HG03135 (cell line): Measurements from ENCODE around the gene MIGA2.
A peak's percentile ranks its signal among the peaks of the same experiment; 100 is the strongest.
"Not testable (repeated sequence)": the region's sequence is repeated elsewhere in the genome, so short reads cannot be mapped to it uniquely, and the experiment has no call there.

ENCODE experiments used
- ATAC-seq: cut with Tn5 transposase; IDR thresholded peaks from one replicate; pipeline ENCODE4 v1.9.1; 2021; ENCODE audit warnings: mild to moderate bottlenecking, moderate library complexity; ENCODE audit not compliant: unreplicated experiment

Gene MIGA2

DNA sequence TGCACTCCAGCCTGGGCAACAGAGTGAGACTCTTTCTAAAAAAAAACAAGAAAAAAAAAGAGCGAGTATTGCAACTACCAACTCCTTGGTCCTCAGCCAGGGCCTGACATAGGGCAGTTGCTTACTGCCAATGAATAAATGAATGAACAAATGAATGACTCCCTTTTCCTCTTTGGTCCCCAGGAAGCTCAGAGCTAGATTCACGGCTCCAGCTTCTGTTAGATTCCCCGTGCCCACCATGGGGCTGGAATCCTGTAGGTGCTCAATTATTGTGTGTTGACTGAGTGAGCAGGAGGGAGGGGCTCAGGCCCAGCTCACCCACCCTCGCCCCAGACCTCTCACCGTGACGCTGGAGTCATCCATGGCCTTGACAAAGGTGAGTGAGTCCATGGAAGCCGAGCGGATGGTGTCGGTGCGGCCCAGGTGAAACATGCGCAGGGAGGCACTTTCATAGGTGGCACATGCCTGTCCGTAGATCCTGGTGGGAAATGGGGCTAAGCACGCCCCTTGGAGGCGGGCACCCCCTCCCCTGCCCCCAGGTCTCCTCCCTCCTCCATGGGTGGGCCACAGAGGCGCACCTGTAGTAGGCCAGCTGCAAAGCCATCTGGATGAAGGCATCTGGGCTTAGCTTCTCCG, 61.4 kb downstream of the MIGA2 start:
- no peak for ATAC-seq

DNA sequence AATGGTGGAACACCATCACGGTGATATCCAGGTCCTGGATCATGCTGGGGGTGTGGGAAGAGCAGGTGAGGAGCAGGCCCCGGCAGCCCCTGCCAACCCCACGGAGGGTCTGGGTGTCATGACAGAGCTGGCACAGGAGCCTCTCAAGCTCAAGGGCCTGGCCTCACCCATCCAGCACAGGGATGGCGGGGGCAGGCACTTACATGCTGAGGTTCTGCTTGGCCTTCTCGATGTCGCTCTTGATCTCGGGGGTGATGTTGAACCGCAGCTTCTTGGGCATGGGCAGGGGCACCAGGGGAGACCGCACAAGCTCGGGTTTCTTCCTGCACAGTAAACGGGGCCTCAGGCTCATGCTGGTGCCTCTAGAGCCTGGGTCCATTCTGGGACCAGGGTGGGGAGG, 61.9 kb downstream of the MIGA2 start:
- ATAC-seq = no peak

DNA sequence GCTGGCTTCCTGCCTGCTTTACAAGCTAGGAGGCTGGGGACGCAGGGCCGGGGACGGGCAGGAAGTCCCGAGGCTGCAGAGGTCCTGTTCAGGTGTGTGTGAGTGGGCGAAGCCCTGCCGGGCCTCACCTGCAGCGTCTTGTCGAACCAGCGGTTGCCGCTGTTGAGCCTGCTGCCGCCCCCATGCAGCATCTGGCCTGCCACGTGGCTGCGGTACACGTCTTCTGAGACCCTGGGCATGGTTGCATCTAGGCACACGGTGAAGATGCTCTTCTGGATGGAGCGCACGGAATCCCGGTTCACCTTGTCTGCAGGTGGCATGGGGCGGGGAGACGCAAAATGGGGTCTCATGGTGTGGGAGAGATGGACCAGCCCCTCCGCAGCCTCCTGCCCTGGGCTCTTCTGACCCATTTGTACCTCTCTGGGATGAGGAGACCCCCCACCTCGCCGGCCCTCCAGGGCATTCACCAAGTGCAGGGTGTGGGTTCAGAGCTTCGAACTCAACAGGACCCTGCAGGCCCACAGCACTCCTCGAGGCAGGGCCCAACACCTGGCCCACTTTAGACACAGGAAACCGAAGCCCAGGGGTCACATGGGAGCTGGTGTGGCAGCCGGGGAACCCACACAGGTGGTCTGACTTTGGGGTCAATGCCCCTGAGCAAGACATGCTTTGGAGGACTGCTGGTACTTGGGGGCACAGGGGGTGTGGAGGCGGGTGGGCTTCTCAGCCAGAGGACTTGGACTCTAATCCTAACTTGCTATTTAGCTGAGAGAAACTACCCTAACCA, 64.2 kb downstream of the MIGA2 start:
- ATAC-seq = no peak

DNA sequence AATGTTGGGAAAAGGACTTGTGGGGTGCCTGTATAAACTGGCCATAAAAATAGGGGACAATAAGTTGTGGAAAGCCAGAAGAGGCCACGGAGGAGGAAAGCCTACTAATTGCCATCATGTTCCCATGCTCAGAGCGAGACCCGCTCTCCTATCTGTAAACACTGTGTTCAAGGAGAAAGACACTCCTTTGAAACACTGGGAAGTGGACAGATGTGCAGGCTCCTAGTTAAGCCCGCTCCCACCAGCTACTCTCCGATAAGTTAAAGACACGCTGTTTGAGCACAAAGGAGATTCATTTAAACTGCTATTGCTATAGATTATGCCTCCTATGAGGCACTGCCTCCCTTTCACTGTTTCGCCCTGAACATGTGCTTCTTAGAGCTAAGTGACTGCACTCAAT, 64.9 kb downstream of the MIGA2 start:
- ATAC-seq = no peak

DNA sequence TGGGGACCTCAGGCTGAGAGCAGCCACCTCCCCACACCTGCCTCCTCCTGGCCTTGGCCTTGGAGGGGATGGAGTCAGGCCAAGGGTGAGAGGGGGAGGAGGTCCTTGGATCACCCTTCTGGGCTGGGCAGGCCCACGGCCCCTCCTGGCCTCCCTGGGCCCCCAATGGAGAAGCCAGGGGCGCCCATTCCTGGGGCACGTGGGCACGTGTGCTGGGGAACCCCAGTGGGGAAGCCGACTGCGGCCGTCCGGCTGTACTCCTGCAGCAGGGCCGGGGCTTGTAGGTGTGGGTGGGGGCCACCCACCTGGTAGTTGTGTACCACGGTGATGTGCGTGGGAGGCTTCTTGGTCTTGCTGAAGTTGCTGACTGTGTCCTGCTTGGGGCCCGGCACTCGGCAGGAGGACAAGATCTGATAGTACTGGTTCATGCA, 65.7 kb downstream of the MIGA2 start:
- ATAC-seq = no peak

DNA sequence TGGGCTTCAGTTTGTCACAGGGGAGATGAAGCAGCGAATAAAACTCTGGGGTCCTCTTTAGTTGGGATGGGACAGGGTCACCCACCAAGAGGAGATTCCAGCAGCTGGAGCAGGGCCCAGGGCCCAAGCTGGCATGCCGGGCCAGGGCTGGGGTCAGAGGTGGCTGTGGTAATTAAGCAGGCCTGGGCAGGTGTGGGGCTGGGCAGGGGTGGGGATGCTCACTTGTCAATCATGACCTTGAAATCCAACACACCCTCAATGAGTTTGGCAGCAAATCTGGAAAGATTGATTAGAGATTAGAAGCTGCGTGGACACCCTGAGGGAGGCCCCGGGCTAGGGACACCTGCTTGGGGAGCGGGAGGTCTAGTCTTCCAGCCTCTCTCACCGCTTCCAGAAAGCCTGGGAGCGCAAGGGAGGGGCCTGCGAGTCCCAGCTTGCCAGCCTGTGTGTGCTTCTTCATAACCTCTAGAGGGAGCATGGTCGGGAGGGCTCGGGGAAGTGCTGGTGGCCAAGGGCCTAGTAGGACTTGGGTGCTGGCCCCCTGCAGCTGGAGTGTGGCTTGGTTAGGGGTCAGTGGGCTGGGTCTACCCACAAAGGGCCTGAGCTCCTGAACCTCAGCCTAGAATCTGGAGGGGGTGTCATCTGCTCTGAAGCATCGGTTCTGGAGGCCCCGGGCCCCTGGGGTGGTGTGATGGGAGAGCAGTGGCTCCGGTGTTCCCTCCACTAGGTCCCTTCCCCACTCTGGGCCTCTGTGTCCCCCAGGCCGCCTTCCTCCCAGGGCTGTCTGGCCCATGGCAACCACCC, 66.6 kb downstream of the MIGA2 start:
- no peak for ATAC-seq

DNA sequence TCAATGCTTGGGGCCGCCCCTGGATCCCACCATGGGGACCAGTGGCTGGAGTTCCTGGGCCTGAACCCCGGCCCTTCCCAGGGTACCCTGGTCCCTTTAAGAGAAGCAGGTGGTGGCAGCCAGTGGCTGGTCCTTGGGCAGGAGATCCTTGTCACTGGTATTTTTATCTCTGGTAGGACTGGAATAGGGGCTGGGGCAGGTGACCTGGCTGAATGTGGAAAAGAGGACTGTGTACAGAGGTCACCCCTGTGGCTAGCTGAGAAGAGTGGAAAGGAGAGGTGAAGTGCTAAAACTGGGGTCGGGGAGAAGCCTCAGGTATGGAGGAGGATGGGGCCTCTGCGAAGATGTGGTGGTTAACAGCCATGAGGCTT, 67.2 kb downstream of the MIGA2 start:
- no peak for ATAC-seq

DNA sequence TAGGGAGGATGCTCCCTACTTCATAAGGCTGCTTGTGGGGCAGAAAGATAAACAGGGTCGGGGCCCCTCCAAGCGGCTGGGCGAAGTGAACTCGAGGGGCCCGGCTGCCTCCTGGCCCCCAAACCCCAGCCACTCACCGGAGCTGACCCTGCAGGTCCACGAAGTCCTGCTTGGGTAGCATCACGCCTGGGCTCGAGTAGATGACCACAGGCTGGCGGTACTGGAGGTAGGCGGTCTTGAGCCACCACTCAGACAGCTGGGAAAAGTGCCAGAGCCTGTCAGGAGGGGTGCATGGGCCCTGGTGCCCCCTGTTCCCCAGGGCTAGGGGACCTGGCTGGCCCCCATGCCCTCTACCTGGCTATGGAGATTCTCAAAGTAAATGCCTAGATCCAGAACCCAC, 67.6 kb downstream of the MIGA2 start:
- ATAC-seq = no peak

DNA sequence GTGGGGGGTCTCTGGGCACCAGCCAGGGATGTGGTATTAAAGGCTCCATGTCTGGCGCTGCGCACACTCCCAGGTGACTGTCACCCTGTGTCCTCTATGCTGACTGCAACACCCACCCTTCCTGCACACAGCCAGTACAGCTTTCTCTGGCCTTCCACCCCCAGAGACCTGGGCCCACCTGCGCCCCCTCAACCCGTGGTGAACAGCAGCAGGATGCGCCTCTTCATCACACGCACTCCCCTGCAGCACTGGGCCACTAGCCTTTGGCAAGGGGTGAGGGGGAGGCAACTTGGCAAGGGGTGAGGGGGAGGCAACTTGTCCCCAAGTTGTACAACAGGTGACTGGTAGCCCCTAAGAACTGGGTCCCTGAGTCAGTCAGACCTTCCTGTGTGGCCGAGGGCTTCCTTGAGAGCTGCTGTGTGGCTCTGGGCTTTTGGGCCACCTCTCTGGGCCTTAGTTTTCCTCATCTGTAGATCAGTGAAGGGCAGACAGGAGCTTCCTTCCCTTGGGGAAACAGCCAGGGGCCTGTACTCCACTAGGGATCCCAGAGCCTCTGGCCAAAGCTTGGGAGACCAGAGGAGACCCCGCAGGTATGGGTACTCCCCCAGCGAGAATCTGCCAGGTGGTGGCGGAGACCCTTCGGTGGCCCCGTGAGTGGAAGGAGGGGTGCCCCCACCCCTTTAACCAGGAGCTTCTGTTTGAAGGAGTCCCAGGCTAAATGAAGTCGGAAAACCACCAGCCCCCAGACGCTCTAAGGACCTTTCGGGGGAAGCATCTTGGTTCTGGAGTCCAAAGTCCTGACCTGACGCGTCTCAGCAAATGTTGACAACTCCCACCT, 69.7 kb downstream of the MIGA2 start:
- ATAC-seq = no peak

DNA sequence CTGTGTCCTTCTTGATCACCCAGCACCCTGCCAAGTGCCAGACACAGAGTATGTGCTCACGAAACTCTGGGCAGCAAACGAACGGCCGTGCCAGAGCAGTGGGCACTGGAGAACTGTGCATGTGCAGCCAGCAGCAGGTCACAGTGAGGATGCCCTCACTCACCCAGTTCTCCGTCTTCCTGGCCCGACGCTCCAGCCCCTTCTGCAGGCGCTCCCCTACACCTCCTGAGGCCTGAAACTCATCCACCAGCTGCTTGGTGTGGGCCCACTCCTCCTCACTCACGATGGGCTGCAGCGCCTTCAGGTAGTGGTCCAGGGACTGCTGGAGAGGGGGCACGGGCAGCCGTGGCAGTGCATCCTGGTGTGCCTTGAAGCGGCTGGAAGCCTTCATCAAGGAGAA, 71.2 kb downstream of the MIGA2 start:
- no peak for ATAC-seq

DNA sequence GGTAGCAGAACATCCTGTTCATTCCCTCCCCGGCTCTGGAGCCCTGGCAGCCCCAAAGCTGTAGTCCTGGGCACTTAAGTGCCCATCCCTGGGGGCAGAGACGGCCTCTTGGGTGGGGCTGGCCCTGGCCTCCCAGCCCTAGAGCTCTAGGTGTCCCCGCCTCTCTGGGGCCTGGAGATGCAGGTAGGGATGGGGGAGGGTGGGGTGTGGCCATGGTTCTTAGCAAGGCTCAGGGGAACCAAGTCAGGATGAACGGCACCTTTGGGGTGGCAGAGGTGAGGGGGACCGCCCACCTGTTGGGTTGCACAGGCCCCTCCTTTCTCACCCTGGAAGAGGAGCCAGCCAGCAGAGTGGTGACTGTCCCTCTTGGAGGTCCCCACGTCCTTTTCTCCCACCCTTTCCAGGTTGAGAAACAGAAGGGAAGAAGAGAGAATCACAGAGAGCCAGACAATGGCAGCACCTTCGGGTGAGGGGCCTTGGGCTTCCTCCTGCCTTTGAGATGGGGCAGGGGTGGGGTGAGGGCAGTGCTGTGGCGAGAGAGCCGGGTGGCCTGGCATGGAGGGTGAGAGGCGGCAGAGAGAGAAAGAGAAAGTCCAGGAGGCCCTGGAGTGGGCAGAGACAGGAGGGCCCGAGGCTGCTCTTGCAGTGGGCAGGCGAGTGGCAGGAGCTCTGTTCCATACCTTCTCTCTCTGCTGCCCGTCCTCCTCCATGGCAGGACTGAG, 71.8 kb downstream of the MIGA2 start:
- no peak for ATAC-seq

DNA sequence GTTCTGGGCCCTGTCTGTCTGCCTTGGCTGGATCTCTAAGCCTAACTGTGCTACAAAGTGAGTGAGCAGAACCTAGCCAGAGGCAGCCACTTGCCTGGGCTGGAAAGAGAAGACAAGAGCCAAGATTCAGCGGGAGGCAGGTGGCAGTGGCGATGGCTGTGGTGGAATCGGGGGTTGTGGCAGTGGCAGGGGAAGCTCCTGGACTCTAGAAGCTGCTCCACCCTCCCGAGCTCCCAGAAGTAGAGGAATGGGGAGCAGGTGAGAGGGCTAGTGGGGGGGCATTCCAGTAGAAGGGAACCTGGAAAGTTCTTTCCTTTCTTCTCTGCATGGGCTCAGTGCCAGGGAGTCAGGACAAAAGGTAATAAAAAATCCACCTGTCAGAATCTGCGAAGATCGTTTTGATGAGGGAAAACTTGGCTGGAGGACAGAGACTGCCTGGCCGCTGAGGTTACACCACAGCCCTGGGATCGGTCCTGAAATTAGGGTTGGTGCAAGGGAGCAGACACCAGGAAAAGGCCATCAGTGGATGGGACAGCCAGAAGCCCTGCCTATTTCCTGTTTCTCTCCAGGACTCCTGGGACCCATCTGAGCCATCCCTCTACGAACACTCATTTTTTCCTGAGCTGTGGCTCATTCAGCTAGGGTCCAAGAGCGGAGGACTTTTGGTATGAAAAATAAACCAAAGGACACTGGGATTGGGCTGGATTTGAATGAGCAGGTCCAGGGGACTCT, 72.5 kb downstream of the MIGA2 start:
- no peak for ATAC-seq

DNA sequence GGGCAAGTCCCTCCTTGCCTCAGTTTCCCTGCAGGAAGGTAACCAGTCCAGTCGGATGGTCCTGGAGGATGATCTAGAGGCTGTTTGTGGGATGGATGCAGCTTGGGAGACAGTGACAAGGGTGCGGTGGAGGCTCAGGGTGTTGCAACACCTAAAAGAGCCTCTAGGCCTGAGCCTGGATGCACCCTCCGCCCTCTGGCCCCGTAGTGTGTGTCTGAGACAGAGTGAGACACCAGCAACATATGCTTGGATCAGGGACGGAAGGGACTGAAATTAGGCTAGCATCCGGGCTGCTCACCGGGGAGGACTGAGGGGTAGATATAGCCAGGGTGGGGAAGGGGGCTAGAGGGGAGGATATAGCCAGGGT, 73.1 kb downstream of the MIGA2 start:
- no peak for ATAC-seq

DNA sequence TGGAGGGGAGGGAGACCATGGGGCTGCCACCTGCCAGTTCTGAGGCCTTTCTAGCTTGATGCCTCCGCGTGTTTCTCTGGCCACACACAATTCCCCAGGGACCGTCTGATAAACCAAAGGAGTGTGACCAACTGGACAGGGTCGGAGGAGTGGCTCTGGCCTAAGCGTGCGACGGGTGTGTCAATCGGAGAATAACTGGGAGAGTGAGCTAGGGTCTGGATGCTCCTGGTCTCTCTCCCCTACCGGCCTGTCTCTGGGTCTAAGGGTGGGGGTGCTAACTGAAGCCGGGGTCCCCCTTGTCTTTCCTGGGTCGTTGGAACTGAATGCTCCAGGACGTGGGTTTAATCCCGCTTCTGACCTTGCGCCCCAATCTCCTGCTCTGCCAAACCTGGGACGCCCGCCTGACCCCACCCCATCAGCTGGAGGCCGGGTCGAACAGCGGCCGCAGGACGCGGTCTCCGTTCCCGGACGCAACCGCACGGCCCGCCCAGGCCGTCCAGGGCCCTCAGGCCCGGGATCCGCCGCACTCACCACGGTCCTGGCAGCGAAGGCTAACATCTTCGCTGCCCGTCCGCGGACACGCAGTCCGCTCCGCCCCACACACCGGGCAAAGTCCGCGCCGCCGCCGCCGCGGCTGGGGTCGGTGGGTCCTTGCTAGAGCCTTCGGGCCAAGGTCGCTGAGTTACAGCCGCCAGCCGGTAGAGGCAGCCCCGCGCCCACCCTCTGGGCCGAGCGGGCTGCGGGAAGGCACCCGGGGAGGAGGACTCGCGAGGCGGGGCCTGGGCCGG, 73.7 kb downstream of the MIGA2 start:
- peak; percentile 5 for ATAC-seq

DNA sequence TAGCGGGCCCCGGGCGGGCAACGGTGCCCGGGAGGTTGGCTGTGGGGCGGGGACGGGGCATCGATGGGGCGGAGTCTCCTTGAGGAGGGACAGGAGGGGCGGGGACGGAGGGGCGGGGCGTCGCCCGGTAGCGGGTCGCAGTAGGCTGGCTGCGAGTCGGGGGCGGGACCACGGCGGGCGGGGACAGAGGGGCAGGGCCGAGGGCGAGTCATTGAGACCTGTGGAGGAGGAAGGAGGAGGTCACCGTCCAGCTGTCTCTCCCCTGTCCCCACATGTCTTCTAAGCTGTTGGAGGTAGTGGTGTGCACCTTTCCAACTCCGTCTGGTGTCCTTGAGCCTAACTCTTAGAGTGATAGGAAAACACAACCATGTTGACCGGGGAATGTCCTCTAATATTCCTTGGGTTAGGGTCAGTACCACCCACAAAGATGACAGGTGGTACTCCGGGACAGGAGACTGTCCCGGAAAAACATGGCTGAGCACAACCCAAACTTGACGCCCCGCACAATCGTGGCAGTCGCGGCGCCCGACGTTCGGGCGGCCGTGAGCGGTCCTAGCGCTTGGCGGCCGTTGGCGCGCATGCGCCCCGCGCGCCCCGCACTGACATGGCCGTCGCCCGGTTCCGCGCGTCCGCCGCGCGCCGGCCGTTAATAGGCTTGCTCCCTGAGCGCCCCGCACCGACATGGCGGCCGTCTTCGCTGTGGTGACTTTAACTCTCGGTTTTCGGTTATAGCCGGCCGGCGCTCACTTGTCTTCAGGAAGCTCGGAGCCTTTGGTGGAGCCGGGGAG, 74.5 kb downstream of the MIGA2 start, which contains the start of the genes CRAT and PTPA:
Gene CRAT, minus strand, starts transcription at position 54 of the 788 bp plus-strand sequence. CDS start 284 bp downstream, outside the sequence.
Gene PTPA, plus strand, starts transcription at position 676 of the 788 bp plus-strand sequence. CDS start 186 bp downstream, outside the sequence.
- peak; percentile 79 for ATAC-seq

DNA sequence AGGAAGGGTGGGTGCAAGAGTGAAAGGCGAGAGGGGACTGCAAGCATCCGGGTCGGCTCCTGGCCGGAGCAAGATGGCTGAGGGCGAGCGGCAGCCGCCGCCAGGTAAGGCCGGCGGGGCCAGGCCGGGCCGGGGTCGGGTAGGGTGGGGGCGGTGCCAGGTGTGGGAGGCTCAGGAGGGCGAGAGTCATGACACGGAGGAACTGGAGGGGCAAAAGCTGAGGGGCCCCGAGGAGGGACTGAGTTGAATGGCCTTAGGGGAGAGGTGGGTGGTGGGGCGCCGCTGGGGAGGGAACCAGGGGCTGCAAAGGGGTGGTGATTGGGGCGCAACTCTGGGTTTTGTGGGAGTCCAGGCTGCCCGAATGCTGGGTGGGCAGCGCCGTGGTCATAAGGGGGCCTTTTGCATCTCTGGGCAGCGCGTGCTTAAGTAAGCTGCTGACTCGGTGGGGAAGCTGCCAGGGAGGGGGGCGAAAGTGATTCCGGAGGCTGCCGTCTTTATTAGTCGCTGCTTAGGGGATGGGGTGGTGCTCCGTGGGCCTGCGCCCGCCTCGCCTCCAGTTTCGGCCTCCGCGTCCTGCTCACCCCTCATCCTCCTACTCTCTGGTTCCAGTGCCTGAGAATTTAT, 75.2 kb downstream of the MIGA2 start:
- no peak for ATAC-seq

DNA sequence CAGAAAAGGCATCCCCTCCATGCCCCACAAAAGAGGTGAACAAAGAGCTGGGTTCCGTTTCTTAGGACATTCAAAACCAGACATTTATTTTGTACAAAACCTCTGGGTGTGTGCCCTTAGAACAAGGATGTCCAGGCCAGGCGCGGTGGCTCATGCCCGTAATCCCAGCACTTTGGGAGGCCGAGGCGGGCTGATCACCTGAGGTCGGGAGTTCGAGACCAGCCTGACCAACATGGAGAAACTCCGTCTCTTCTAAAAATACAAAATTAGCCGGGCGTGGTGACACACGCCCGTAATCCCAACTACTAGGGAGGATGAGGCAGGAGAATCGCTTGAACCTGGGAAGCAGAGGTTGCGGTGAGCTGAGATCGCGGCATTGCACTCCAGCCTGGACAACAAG, 76.1 kb downstream of the MIGA2 start:
- ATAC-seq = not testable (repeated sequence)
